K562 (cell line): ENCODE measurements around the gene OR6V1.

Experiments used
- CHD2 ChIP-seq: IDR thresholded peaks from 2 replicates; pipeline ENCODE4 v1.6.1; 2011; ENCODE audit warnings: low read depth, low read length
- DMBX1 ChIP-seq: fragments of 250-450 bp; sonication (Bioruptor Pico); IDR thresholded peaks from 2 replicates; pipeline ENCODE4 v1.8.0; 2022; ENCODE audit warnings: inconsistent platforms, mild to moderate bottlenecking, moderate library complexity, borderline replicate concordance
- ELF1 ChIP-seq: fragments of 200-800 bp; sonication (Bioruptor generic); IDR thresholded peaks from 2 replicates; pipeline ENCODE4 v1.6.1; 2016; ENCODE audit warnings: missing genetic modification characterization, missing compliant biosample characterization
- EZH2 ChIP-seq: IDR thresholded peaks from 2 replicates; pipeline ENCODE4 v1.6.1; 2012; ENCODE audit warnings: low read depth, mild to moderate bottlenecking, inconsistent platforms, low read length, borderline replicate concordance
- FOXM1 ChIP-seq, 2 experiments: fragments of 450-650 bp in 1 of 2; sonication (generic) in 1 of 2; formaldehyde crosslinking in 1 of 2; IDR thresholded peaks; 2 replicates each; pipeline versions ENCODE4 v1.6.1 to v1.9.0; 2017 to 2022; ENCODE audit warnings: low read depth in 2 of 2, mild to moderate bottlenecking in 2 of 2, missing genetic modification reagents in 1 of 2, moderate library complexity in 1 of 2
- GATAD2B ChIP-seq: fragments of 450-650 bp; IDR thresholded peaks from 2 replicates; pipeline ENCODE4 v1.6.1; 2017; ENCODE audit warnings: mild to moderate bottlenecking, borderline replicate concordance
- HNRNPL ChIP-seq: fragments of 200-400 bp; formaldehyde crosslinking; IDR thresholded peaks from 2 replicates; pipeline ENCODE4 v1.6.1; 2017; ENCODE audit warnings: low read depth, mild to moderate bottlenecking, low read length
- MEF2D ChIP-seq: conservative IDR thresholded peaks from 2 replicates; pipeline ENCODE4 v1.6.1; 2016; ENCODE audit warnings: low read depth, missing genetic modification characterization, missing compliant biosample characterization
- NR1H2 ChIP-seq: sonication (generic); formaldehyde crosslinking; IDR thresholded peaks from 2 replicates; pipeline ENCODE4 v1.4.0; 2020; ENCODE audit warnings: mild to moderate bottlenecking, missing genetic modification reagents
- POLR2A ChIP-seq: fragments of 450-650 bp; conservative IDR thresholded peaks from 2 replicates; pipeline ENCODE4 v1.6.1; 2016
- ZNF184 ChIP-seq: sonication (generic); formaldehyde crosslinking; IDR thresholded peaks from 2 replicates; pipeline ENCODE4 v1.5.0; 2020; ENCODE audit warnings: missing genetic modification reagents
- ZSCAN29 ChIP-seq: fragments of 450-650 bp; IDR thresholded peaks from 2 replicates; pipeline ENCODE4 v1.6.1; 2017
- TF ChIP-seq, protein P1 (sequence below), 2 experiments: fragments of 450-650 bp; formaldehyde crosslinking in 1 of 2; IDR thresholded peaks; 2 replicates each; pipeline versions ENCODE4 v1.4.0 to v1.6.1; 2014 to 2020; ENCODE audit warnings: mild to moderate bottlenecking in 2 of 2, borderline replicate concordance in 1 of 2, low read depth in 1 of 2

DNA sequence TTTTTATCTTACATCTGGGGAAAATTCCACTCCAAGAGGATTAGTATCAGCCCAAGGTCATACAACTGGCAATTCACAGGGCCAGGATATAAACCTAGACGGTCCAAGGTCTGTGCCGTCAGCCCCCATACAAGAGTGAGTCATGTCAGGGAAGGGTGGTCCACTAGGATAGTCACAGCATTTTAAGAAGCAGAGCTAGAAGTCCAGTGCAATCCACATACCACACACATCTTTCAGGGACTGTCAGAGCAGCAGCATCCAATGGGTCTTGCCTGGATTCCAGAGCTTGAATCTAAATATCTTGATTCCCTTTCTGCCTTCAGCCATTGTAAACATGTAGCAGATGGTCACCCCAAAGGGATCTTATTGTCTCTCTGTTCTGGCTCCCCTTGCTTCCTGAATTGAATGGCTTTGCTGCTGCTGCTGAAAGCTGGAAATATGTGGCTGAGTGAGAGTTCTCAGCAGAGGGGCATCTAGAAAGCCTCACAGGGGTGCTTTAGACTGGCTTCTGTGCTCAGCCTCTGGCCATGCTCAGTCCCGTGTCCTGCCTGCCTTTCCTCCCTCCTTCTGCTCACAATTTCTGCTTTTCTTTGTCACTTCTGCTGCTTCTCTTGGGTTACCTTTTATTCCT, 9.9 kb upstream of the OR6V1 start:
- TF ChIP-seq ZSCAN29 (no peak), DMBX1 (CRISPR knock-in tag) (no peak), POLR2A (no peak), NR1H2 (CRISPR knock-in tag) (no peak), MEF2D (tag) (no peak), ELF1 (tag) (no peak), ZNF184 (CRISPR knock-in tag) (no peak), GATAD2B (no peak), CHD2 (no peak), EZH2 (no peak), FOXM1 (IDR thresholded peaks at IDR 0.05; ENCODE audit: low read depth) (no peak), FOXM1 (CRISPR knock-in tag; IDR thresholded peaks at IDR 0.05; ENCODE audit: low read depth) (no peak), HNRNPL (no peak)
- TF ChIP-seq, protein P1, sequence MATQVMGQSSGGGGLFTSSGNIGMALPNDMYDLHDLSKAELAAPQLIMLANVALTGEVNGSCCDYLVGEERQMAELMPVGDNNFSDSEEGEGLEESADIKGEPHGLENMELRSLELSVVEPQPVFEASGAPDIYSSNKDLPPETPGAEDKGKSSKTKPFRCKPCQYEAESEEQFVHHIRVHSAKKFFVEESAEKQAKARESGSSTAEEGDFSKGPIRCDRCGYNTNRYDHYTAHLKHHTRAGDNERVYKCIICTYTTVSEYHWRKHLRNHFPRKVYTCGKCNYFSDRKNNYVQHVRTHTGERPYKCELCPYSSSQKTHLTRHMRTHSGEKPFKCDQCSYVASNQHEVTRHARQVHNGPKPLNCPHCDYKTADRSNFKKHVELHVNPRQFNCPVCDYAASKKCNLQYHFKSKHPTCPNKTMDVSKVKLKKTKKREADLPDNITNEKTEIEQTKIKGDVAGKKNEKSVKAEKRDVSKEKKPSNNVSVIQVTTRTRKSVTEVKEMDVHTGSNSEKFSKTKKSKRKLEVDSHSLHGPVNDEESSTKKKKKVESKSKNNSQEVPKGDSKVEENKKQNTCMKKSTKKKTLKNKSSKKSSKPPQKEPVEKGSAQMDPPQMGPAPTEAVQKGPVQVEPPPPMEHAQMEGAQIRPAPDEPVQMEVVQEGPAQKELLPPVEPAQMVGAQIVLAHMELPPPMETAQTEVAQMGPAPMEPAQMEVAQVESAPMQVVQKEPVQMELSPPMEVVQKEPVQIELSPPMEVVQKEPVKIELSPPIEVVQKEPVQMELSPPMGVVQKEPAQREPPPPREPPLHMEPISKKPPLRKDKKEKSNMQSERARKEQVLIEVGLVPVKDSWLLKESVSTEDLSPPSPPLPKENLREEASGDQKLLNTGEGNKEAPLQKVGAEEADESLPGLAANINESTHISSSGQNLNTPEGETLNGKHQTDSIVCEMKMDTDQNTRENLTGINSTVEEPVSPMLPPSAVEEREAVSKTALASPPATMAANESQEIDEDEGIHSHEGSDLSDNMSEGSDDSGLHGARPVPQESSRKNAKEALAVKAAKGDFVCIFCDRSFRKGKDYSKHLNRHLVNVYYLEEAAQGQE (IDR thresholded peaks at IDR 0.05; ENCODE audit: borderline replicate concordance), result no peak
- TF ChIP-seq, protein P1 (CRISPR knock-in tag; IDR thresholded peaks at IDR 0.05; ENCODE audit: low read depth), result no peak
